Vagina (tissue), 2 donors: ENCODE results near the gene NUP107.

Experiments used
- CTCF ChIP-seq, 3 experiments: fragments of 450-650 bp in 2 of 3; fragments of 200-600 bp in 1 of 3; sonication (generic) in 1 of 3; IDR thresholded peaks; one replicate each; pipeline ENCODE4 v1.5.1; 2017 to 2019; ENCODE audit warnings: antibody characterized with exemption in 3 of 3, mild to moderate bottlenecking in 2 of 3, moderate library complexity in 2 of 3
- POLR2AphosphoS5 ChIP-seq, 2 donors: sonication (generic); formaldehyde crosslinking; IDR thresholded peaks; one replicate each; pipeline ENCODE4 v1.9.0; 2017; ENCODE audit warnings: antibody characterized with exemption in 2 of 2, mild to moderate bottlenecking in 2 of 2, low read depth in 1 of 2; ENCODE audit not compliant: insufficient read depth in 1 of 2

DNA sequence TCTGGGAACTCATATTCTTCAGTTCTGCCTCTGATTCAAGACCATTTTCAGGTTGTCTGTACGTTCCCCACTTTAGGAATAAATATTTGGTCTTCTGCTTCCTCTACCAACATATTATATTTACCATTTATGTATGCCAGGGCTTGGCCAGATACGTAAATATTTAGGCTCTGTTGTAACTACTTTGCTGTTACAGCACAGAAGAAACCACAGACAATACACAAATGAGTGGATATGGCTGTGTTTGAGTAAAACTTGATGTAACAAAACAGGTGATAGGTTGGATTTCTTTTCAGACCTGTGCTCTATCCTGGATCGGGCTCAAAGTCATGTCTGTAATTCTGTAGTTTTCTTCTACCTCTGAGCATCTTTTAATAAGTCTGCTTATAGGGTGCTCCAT is 38.6 kb upstream of the NUP107 start:
- TF ChIP-seq POLR2AphosphoS5 (IDR thresholded peaks at IDR 0.05; ENCODE audit: insufficient read depth in 1 of 2, low read depth in 1 of 2), result no peak
- TF ChIP-seq CTCF (IDR thresholded peaks at IDR 0.05), result no peak
